HEK293 (cell line): ENCODE results near the gene NLRX1.

Source experiments
- CTCF ChIA-PET: fragments of 350-600 bp; formaldehyde crosslinking; extraction: SDS; loops from one replicate; lab custom pipeline; 2021; ENCODE audit warnings: antibody characterized with exemption; lab: Yijun Ruan, JAX
- POLR2A ChIA-PET: fragments of 300-600 bp; formaldehyde crosslinking; extraction: SDS; loops from one replicate; lab custom pipeline; 2020; ENCODE audit warnings: antibody characterized with exemption, inconsistent platforms; lab: Yijun Ruan, JAX
- H3K27ac ChIP-seq: fragments of 200-500 bp; sonication (Bioruptor generic); 2 replicates; pipeline ENCODE4 v1.5.1; 2014; ENCODE audit warnings: low read depth, low read length, control low read depth, inconsistent platforms; ENCODE audit errors: extremely low read depth
- H3K36me3 ChIP-seq, 2 experiments: fragments of 200-500 bp in 1 of 2; sonication (Bioruptor generic) in 1 of 2; 1 replicate in 1 of 2; 2 replicates in 1 of 2; pipeline ENCODE4 v1.5.1; 2014 to 2017; ENCODE audit warnings: inconsistent platforms in 2 of 2, low read length in 2 of 2; ENCODE audit not compliant: control insufficient read depth in 2 of 2, insufficient read depth in 1 of 2
- H3K4me1 ChIP-seq: fragments of 200-500 bp; sonication (Bioruptor generic); 2 replicates; pipeline ENCODE4 v1.5.1; 2014; ENCODE audit warnings: mild to moderate bottlenecking, low read length, inconsistent platforms; ENCODE audit not compliant: control insufficient read depth, insufficient read depth
- H3K4me3 ChIP-seq: 2 replicates; pipeline ENCODE4 v1.5.1; 2011; ENCODE audit warnings: low read depth, mild to moderate bottlenecking, control low read depth, low read length, moderate library complexity
- H3K9me3 ChIP-seq: fragments of 200-500 bp; sonication (Bioruptor generic); 2 replicates; pipeline ENCODE4 v1.5.1; 2014; ENCODE audit warnings: low read depth, low read length, inconsistent platforms; ENCODE audit not compliant: control insufficient read depth, insufficient read depth
- SP2 ChIP-seq: fragments of 450-650 bp; formaldehyde crosslinking; IDR thresholded peaks from 2 replicates; pipeline ENCODE4 v1.5.1; 2016; ENCODE audit warnings: missing biosample characterization, missing genetic modification characterization
- TRIM28 ChIP-seq: IDR thresholded peaks from 2 replicates; pipeline ENCODE4 v1.6.1; 2011; ENCODE audit warnings: low read length, control low read depth, borderline replicate concordance
- ZNF114 ChIP-seq: fragments of 450-650 bp; formaldehyde crosslinking; IDR thresholded peaks from 2 replicates; pipeline ENCODE4 v1.5.0; 2017; ENCODE audit warnings: missing biosample characterization, missing genetic modification characterization
- ZNF24 ChIP-seq: fragments of 450-650 bp; formaldehyde crosslinking; IDR thresholded peaks from 2 replicates; pipeline ENCODE4 v1.5.1; 2016; ENCODE audit warnings: missing biosample characterization, missing genetic modification characterization
- ZNF248 ChIP-seq: fragments of 450-650 bp; formaldehyde crosslinking; IDR thresholded peaks from 2 replicates; pipeline ENCODE4 v1.5.1; 2017; ENCODE audit warnings: missing biosample characterization, missing genetic modification characterization
- ZNF266 ChIP-seq: fragments of 450-650 bp; formaldehyde crosslinking; IDR thresholded peaks from 2 replicates; pipeline ENCODE4 v1.5.1; 2016; ENCODE audit warnings: missing biosample characterization, missing genetic modification characterization, low read depth
- ZNF302 ChIP-seq: fragments of 450-650 bp; formaldehyde crosslinking; IDR thresholded peaks from 2 replicates; pipeline ENCODE4 v1.5.1; 2016; ENCODE audit warnings: missing biosample characterization, missing genetic modification characterization, low read depth
- ZNF341 ChIP-seq: fragments of 450-650 bp; formaldehyde crosslinking; IDR thresholded peaks from 2 replicates; pipeline ENCODE4; 2016; ENCODE audit warnings: low read depth, missing biosample characterization, missing genetic modification characterization
- ZNF404 ChIP-seq: fragments of 450-650 bp; formaldehyde crosslinking; IDR thresholded peaks from 2 replicates; pipeline ENCODE4 v1.5.1; 2017; ENCODE audit warnings: missing biosample characterization, missing genetic modification characterization
- ZNF426 ChIP-seq: fragments of 450-650 bp; formaldehyde crosslinking; IDR thresholded peaks from 2 replicates; pipeline ENCODE4 v1.5.1; 2017; ENCODE audit warnings: missing biosample characterization, missing genetic modification characterization, mild to moderate bottlenecking, inconsistent platforms, moderate library complexity
- ZNF530 ChIP-seq: fragments of 450-650 bp; formaldehyde crosslinking; IDR thresholded peaks from 2 replicates; pipeline ENCODE4 v1.5.1; 2016; ENCODE audit warnings: low read depth, missing biosample characterization, missing genetic modification characterization
- ZNF837 ChIP-seq: fragments of 450-650 bp; formaldehyde crosslinking; IDR thresholded peaks from 2 replicates; pipeline ENCODE4 v1.5.1; 2016; ENCODE audit warnings: missing biosample characterization, missing genetic modification characterization
- ZSCAN23 ChIP-seq: fragments of 450-650 bp; formaldehyde crosslinking; IDR thresholded peaks from 2 replicates; pipeline ENCODE4 v1.5.1; 2016; ENCODE audit warnings: missing biosample characterization, missing genetic modification characterization
- TF ChIP-seq, protein P1 (sequence below): fragments of 450-650 bp; formaldehyde crosslinking; IDR thresholded peaks from 2 replicates; pipeline ENCODE4 v1.5.1; 2016; ENCODE audit warnings: missing biosample characterization, missing genetic modification characterization, borderline replicate concordance
- TF ChIP-seq, protein P2 (sequence below): fragments of 450-650 bp; formaldehyde crosslinking; IDR thresholded peaks from 2 replicates; pipeline ENCODE4 v1.5.0; 2017; ENCODE audit warnings: missing biosample characterization, missing genetic modification characterization, borderline replicate concordance
- TF ChIP-seq, protein P3 (sequence below): fragments of 450-650 bp; formaldehyde crosslinking; IDR thresholded peaks from 2 replicates; pipeline ENCODE4 v1.5.1; 2016; ENCODE audit warnings: missing biosample characterization, missing genetic modification characterization
- TF ChIP-seq, protein P4 (sequence below): sonication (generic); formaldehyde crosslinking; IDR thresholded peaks from 2 replicates; pipeline ENCODE4 v1.8.1; 2022; ENCODE audit warnings: mild to moderate bottlenecking, moderate library complexity, missing genetic modification reagents

Gene NLRX1

DNA sequence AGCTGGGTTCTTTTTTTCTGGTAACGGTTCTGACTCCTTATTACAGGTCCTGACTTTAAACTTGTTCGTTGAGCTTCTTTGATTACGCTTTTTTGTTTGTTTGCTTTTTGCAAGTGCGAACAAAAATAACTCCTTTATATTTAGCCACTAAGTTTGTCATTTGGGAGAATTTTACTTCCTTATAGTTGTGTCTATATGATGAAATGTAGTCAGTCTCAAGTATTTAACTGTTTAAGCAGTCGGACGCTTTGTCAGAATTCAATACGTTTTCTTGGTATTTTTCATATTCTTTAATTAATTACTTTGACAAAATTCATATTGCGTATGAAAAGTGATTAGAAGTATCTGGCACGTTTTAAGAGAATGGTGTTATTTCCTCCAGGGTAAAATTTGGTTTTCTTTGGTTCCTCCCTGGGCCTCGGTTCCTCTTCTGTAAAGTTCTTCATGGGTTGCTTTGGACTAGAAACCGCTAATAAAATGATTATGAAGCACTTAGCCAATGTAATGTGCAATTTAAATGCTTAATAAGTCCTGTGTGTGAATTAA lies 39.0 kb downstream of the NLRX1 start:
- POLR2A ChIA-PET: interaction anchor here (0.6 to 3.1 kb wide), 6 partner anchors 24 to 476 kb away, joined by 3 to 19 read pairs (median 5); partner anchors contain the start of genes HMBS and MCAM

DNA sequence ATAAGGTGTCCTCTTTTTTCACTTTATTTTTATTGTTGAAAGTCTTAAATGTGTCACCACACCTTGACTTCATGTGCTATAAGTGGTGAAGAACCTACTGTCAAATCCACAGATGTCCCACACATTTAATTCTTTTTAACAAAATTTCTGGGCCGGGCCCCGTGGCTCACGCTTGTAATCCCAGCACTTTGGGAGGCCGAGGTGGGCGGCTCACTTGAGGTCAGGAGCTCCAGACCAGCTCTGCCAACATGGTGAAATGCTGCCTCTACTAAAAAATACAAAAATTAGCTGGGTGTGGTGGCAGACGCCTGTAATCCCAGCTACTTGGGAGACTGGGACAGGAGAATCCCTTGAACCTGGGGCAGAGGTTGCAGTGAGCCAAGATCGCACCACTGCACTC lies 40.7 kb downstream of the NLRX1 start:
- no peak overlapping the region for H3K27ac ChIP-seq
- no peaks in the 10 kb centered on the region for H3K9me3 ChIP-seq
- ChIA-PET CTCF (interaction anchor here (0.6 to 1.6 kb wide), 5 partner anchors 40 to 520 kb away, joined by 3 to 8 read pairs (median 4); no protein-coding TSS in a partner anchor), POLR2A (interaction anchor here (0.7 kb wide), 2 partner anchors 107 to 266 kb away, joined by 4 read pairs; no protein-coding TSS in a partner anchor)
- no peaks in the 10 kb centered on the region for H3K36me3 ChIP-seq
- peaks cover 10% of the 10 kb centered on the region; the same call in 1 of the 2 replicates for H3K4me1 ChIP-seq
- H3K4me3 ChIP-seq: no peak overlapping the region
- no peak for TF ChIP-seq ZNF837 (tag by site-specific recombination)
- TF ChIP-seq, protein P1, sequence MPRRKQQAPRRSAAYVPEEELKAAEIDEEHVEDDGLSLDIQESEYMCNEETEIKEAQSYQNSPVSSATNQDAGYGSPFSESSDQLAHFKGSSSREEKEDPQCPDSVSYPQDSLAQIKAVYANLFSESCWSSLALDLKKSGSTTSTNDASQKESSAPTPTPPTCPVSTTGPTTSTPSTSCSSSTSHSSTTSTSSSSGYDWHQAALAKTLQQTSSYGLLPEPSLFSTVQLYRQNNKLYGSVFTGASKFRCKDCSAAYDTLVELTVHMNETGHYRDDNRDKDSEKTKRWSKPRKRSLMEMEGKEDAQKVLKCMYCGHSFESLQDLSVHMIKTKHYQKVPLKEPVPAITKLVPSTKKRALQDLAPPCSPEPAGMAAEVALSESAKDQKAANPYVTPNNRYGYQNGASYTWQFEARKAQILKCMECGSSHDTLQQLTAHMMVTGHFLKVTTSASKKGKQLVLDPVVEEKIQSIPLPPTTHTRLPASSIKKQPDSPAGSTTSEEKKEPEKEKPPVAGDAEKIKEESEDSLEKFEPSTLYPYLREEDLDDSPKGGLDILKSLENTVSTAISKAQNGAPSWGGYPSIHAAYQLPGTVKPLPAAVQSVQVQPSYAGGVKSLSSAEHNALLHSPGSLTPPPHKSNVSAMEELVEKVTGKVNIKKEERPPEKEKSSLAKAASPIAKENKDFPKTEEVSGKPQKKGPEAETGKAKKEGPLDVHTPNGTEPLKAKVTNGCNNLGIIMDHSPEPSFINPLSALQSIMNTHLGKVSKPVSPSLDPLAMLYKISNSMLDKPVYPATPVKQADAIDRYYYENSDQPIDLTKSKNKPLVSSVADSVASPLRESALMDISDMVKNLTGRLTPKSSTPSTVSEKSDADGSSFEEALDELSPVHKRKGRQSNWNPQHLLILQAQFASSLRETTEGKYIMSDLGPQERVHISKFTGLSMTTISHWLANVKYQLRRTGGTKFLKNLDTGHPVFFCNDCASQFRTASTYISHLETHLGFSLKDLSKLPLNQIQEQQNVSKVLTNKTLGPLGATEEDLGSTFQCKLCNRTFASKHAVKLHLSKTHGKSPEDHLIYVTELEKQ: no peak
- no peak for TF ChIP-seq ZSCAN23 (tag by site-specific recombination)
- TF ChIP-seq, all 188 proteins: peak for 0

More for the DNA sequence above, 39.0 kb downstream of the NLRX1 start:
- Histone ChIP-seq H3K4me1 (peaks cover 10% of the 10 kb centered on the region; the same call in 1 of the 2 replicates), H3K27ac (no peak overlapping the region), H3K9me3 (no peaks in the 10 kb centered on the region), H3K36me3 (no peaks in the 10 kb centered on the region), H3K4me3 (peak overlapping the region; percentile 68)
- TF ChIP-seq ZNF114 (no peak), ZNF24 (tag by site-specific recombination) (no peak), ZNF530 (tag by site-specific recombination) (no peak), ZNF404 (tag by site-specific recombination) (no peak), ZNF266 (tag by site-specific recombination) (no peak), SP2 (tag by site-specific recombination) (no peak), ZNF426 (tag by site-specific recombination) (no peak), ZNF248 (no peak), ZNF302 (tag by site-specific recombination) (no peak), ZNF341 (tag by site-specific recombination) (no peak), TRIM28 (no peak)
- TF ChIP-seq, protein P2, sequence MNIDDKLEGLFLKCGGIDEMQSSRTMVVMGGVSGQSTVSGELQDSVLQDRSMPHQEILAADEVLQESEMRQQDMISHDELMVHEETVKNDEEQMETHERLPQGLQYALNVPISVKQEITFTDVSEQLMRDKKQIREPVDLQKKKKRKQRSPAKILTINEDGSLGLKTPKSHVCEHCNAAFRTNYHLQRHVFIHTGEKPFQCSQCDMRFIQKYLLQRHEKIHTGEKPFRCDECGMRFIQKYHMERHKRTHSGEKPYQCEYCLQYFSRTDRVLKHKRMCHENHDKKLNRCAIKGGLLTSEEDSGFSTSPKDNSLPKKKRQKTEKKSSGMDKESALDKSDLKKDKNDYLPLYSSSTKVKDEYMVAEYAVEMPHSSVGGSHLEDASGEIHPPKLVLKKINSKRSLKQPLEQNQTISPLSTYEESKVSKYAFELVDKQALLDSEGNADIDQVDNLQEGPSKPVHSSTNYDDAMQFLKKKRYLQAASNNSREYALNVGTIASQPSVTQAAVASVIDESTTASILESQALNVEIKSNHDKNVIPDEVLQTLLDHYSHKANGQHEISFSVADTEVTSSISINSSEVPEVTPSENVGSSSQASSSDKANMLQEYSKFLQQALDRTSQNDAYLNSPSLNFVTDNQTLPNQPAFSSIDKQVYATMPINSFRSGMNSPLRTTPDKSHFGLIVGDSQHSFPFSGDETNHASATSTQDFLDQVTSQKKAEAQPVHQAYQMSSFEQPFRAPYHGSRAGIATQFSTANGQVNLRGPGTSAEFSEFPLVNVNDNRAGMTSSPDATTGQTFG (tag by site-specific recombination): no peak
- TF ChIP-seq, protein P3, sequence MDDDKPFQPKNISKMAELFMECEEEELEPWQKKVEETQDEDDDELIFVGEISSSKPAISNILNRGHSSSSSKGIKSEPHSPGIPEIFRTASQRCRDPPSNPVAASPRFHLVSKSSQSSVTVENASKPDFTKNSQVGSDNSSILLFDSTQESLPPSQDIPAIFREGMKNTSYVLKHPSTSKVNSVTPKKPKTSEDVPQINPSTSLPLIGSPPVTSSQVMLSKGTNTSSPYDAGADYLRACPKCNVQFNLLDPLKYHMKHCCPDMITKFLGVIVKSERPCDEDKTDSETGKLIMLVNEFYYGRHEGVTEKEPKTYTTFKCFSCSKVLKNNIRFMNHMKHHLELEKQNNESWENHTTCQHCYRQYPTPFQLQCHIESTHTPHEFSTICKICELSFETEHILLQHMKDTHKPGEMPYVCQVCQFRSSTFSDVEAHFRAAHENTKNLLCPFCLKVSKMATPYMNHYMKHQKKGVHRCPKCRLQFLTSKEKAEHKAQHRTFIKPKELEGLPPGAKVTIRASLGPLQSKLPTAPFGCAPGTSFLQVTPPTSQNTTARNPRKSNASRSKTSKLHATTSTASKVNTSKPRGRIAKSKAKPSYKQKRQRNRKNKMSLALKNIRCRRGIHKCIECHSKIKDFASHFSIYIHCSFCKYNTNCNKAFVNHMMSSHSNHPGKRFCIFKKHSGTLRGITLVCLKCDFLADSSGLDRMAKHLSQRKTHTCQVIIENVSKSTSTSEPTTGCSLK (tag by site-specific recombination): no peak
- TF ChIP-seq, protein P4, sequence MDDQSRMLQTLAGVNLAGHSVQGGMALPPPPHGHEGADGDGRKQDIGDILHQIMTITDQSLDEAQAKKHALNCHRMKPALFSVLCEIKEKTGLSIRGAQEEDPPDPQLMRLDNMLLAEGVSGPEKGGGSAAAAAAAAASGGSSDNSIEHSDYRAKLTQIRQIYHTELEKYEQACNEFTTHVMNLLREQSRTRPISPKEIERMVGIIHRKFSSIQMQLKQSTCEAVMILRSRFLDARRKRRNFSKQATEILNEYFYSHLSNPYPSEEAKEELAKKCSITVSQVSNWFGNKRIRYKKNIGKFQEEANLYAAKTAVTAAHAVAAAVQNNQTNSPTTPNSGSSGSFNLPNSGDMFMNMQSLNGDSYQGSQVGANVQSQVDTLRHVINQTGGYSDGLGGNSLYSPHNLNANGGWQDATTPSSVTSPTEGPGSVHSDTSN (CRISPR knock-in tag): no peak
- CTCF ChIA-PET: interaction anchor here (0.9 to 2.7 kb wide), 6 partner anchors 11 to 100 kb away, joined by 3 to 9 read pairs (median 5); no protein-coding TSS in a partner anchor
